ENCODE results near the gene TRIM39.
"Not testable (repeated sequence)": the region's sequence is repeated elsewhere in the genome, so short reads cannot be mapped to it uniquely, and the experiment has no call there.

The TRIM39 gene

GRCh38 chr6:30326526-30327231, at the start of gene TRIM39:
TSS of gene TRIM39 (plus strand) at chr6:30326927. CDS start at chr6:30329318, 2,391 bp downstream.
- peak; percentile 82 for DNase-seq (ENCODE audit: low read depth)

DNA sequence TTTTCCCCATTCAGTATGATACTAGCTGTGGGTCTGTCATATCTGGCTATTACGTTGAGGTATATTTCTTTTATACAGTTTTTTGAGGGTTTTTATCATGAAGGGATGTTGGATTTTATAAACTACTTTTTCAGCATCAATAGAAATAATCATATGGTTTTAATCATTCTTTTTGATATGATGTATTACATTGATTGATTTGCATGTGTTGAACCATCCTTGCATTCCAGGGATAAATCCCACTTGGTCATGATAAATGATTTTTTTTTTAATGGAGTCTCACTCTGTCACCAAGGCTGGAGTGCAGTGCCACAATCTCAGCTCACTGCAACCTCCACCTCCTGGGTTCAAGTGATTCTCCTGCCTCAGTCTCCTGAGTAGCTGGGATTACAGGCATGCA, 45.7 kb upstream of the TRIM39 start:
- DNase-seq (ENCODE audit: low read depth) = not testable (repeated sequence)

- DNase-seq (ENCODE audit: low read depth) = no peak
Measured at GRCh38 chr6:30282522-30282921, 44.2 kb upstream of the TRIM39 start.

DNA sequence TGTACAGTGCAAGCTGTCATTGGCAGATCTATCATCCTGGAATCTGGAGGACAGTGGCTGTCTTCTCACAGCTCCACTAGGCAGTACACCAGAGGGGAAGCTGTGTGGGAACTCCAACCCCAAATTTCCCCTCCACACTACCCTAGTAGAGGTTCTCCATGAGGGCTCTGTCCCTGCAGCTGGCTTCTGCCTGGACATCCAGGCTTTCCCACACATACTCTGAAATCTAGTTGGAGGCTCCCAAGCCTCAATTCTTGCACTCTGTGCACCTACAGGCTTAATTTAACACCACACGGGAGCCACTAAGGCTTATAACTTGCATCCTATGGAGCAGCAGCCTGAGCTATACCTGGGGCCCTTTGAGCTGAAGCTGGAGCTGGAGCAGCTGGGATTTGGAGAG, 43.0 kb upstream of the TRIM39 start:
- no peak for DNase-seq (ENCODE audit: low read depth)

DNA sequence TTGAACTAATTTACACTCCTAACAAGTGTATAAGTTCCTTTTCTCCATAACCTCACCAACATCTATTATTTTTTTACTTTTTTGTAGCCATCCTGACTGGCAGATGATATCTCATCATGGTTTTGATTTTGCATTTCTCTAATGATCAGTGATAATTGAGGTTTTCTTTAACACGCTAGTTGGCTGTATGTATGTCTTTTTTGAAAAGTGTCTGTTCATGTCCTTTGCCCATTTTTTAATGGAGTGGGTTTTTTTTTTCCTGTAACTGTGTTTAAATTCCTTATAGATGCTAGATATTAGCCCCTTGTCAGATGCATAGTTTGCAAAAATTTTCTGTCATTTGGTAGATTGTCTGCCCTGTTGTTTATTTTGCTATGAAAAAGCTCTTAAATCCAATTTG, 39.6 kb upstream of the TRIM39 start:
- no peak for DNase-seq (ENCODE audit: low read depth)

GRCh38 chr6:30295837-30296236, 30.9 kb upstream of the TRIM39 start:
- no peak for DNase-seq (ENCODE audit: low read depth)

DNA sequence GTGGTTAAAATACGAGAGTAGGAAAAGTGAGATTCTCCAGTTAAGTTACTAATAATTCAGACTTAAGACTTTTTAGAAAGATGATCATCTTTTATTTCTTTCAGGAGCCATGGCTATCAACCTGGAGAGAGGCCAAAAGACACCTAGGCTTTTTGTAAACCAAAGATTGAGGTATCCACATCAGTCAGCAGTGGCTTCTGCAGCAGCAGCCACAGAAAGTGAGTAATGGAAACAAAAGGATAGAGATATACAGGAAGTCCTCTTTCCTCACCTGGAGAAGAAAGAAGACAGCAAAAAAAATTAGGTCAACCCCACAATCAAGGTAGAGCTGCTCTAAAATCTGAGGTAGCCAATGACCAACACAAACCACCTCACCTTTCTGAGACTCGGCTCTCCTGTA, 22.7 kb upstream of the TRIM39 start:
- no peak for DNase-seq (ENCODE audit: low read depth)

DNA sequence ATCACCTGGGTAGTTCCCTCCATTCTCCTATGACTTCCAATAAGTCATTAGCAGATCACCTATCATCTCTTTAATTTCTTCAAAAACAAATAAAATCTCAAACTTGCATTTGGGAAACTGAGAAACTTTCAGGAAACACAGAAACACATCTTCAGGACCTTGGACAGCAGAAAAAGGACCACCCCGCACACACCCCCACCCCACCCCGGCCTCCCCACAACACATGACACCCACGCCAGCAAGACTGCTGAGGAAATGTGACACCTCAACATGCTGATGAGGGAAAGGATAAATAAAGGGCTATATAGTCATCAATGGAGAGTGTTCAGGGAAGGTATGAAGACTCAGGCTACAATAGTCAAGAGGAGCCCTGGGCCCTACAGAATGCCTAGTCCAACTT, 15.6 kb upstream of the TRIM39 start:
- DNase-seq (ENCODE audit: low read depth) = no peak

DNA sequence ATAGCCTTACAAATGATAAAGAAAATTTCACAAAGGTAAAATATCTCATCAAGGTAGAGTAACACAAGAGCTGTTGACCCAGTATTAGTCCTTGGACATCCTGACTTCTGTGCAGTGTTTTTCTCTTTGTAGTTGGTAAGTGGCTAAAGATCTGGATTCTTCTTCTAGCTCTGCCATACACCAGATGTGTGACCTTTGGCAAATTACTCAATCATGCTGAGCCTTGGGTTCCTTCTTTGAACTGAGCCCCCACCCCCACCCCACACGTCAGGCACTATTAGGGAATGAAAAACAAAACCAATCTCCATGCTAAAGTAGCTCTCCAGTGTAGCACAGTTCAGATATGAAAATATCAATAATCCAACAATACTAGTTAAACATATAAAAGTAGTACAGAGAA, 15.1 kb upstream of the TRIM39 start:
- DNase-seq (ENCODE audit: low read depth) = peak; percentile 50

DNA sequence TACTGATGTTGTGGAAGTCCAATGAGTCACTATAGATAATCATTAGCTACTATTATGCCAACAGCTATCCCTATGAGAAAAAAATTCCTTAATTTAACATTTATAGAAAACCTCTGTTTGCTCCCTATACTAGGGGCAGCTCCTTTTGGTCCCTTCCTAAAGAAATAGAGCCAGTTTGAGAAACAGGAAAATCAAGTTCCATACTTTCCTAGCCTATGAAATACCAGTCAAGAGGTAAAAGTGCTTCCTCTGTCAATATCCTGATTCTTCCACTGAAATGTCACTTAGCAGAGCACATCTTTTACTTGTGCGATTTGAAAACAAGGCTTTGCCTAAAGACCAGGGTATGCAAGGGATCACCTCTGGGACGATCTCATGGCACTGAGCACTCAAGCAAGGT, 14.5 kb upstream of the TRIM39 start:
- no peak for DNase-seq (ENCODE audit: low read depth)

- no peak for DNase-seq (ENCODE audit: low read depth)
Measured at GRCh38 chr6:30312676-30313321, 13.9 kb upstream of the TRIM39 start.

DNA sequence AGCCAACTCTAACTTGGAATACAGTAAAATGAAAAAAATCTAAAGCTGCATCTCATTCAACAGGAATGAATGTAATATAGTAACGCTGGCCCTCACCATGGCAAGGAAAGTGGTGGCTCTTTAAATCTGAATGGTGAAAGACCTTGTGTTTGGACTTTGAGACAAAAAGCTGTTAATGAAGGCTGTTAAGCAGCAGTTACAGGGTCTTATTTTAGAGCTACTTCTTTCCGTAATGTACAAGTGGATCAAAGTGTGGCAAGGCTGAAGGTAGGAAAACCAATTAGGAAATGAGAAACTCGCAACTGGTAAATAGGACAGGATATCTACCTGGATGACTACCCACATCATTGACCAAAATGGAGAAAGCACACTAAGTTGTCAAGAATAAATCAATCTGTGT, 11.6 kb upstream of the TRIM39 start:
- no peak for DNase-seq (ENCODE audit: low read depth)

DNA sequence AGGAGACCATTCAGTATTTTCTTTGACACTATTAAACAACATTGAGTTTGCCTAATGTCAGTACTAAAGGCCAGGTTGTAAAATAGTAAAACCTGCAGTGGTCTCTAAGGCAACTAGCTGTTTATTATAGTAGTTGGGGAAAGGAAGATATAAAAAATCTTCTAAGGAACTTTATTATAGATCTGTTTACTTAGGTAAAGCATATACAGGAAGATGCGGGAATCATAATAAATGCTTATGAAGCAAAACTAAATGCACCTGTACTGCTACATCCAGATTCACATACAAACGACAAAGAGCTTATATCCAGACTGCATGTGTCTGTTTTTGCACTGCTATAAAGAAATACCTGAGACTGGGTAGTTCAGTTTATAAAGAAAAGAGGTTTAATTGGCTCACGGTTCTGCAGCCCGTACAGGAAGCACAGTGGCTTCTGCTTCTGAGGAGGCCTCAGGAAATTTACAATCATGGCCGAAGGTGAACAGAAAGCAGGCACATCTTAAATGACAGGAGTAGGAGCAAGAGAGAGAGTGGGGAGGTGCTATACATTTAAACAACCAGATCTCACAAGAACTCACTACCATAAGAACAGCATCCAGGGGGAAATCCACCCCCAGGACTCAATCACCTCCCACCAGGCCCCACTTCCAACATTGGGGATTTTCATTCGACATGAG, 8.7 kb upstream of the TRIM39 start:
- no peak for DNase-seq (ENCODE audit: low read depth)

DNA sequence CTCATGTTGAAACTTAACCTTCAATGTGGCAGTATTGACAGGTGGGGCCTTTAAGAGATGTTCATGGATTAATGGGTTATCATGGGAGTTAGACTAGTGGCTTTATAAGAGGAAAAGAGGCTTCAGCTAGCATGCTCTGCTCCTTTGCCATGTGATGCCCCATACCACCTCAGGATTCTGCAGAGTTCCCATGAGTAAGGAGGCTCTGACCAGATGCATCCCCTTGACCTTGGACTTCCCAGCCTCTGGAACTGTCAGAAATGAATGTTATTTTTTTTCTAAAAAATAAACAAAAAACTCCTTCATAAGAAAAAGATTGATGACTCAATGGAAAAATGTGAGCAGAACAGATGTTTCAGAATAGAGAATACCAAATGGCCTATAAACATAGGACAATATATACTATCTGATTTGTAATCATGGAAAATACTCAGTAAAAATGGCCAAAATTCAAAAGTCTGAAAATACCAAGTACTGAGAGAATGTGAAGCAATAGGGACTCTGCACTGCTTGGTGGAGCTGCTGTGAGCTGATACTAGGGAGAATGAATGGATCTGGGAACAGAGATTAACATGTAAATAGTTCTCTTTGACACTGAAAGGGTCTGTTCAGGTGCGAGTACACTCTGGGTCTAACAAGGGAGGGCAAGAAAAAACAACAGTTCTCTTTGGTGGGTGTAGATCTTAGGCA, 7.4 kb upstream of the TRIM39 start:
- DNase-seq (ENCODE audit: low read depth) = peak; percentile 42

DNA sequence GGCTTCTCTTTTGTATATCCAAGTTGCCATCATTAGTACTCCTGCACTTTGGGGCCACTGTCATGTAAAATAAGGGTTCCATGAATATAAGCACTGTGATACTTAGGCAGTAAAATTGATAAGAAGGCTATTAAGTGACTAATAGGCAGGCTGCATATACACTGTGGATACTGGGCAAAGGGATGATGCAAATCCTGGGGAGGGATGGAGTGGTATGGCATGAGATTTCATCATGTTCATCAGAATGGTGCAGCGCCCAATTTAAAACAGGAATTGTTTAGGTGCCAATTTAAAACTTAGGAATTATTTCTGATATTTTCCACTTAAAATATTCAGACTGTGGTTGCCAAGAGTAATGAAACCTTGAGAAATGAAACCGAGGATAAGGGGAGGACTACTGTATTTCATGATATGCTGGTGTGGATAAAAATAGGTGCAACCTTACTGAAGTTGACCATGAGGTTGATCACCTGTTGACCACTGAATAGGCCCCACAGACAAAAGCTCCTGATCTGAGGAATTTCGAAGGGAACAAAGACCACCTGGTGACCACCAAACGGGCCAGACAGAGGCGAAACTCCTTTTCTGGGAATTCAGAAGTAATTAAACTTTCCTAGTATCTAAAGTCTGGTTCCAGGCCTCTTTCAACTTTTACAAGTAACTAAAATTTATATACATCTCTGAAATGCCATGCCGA, 4.9 kb upstream of the TRIM39 start:
- DNase-seq (ENCODE audit: low read depth) = peak; percentile 8

DNA sequence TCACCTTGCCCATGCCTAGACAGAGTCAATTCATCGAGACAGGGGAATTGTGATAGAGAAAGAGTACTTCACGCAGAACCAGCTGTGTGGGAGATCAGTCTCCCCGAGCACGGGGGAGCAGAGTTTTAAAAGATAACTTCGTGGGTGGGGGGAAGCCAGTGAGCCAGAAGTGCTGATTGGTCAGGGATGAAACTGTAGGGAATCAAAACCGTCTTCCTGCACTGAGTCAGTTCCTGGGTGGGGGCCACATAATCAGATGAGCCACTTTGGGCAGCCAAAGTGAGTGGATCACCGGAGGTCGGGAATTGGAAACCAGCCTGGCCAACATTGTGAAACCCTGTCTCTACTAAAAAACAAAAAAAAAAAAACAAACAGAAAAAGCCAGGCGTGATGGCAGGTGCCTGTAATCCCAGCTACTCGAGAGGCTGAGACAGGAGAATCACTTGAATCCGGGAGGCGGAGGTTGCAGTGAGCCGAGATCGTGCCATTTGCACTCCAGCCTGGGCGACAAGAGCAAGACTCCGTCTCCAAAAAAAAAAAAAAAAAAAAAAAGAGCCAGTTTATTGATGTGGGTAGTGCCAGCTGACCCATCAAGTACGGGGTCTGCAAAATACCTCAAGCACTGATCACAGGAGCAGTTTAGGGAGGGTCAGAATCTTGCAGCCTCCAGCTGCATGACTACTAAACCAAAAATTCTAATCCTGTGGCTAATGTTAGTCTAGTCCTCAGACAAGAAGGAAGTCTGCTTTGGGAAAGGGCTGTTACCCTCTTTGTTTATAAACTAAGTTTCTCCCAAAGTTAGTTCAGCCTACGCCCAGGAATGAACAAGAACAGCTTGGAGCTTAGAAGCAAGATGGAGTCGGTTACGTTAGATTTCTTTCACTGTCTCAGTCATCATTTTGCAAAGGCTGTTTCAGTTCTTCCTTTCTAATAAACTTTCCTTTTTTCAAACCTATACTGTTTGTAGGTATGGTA, 3.9 kb upstream of the TRIM39 start:
- peak; percentile 56 for DNase-seq (ENCODE audit: low read depth)

- no peak for DNase-seq (ENCODE audit: low read depth)
Measured at GRCh38 chr6:30323806-30324205, 2.9 kb upstream of the TRIM39 start.

DNA sequence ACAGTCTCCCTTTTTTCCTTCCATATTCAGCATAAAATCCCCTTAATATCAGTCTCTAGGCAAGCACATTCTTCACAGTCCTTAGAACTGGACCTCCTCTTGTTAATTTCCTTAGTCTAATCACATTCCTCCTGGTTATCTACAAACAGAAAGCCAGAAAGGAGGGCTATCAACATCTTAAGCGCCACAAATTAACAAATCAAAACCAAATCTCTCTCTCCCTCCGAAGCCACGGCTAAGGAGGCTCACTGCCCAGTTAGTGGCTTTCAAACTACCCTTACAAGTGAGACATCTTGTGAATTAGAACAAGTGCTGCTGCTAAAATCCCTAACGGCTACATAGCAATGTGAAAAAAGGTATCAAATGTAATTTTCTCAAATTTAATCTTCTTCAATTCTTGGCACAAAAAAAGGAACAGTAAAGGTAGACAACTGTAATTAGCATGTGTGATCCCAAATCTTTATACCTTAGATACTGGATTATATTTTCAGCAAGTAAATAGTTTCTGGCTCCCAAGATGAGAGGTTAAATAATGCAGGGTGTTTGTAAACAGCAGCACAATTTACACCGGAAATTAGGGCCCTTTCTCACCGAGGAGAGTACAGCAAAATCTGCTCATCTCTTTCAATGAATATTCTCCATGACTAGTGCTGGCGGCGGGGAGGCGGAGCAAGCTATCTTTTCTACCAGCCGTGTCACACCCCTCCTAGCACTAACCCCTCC, 1.4 kb upstream of the TRIM39 start:
- peak; percentile 32 for DNase-seq (ENCODE audit: low read depth)

GRCh38 chr6:30325873-30326525, 728 bp upstream of the TRIM39 start:
- DNase-seq (ENCODE audit: low read depth) = no peak
